Neural progenitor cell (in vitro differentiated cells): ENCODE results near the gene HERC3.

Source experiments
- CTCF ChIP-seq: fragments of 200-600 bp; sonication (generic); IDR thresholded peaks from 2 replicates; pipeline ENCODE4 v1.5.1; 2017; ENCODE audit warnings: antibody characterized with exemption, mild to moderate bottlenecking
- EZH2phosphoT487 ChIP-seq: fragments of 200-600 bp; sonication (generic); IDR thresholded peaks from 2 replicates; pipeline ENCODE4 v1.6.1; 2017; ENCODE audit warnings: antibody characterized with exemption

- TF ChIP-seq CTCF (no peak), EZH2phosphoT487 (no peak)
These were observed 110.5 kb downstream of the HERC3 start for GRCh38 chr4:88702782-88703181.
